ENCODE measurements around the gene CCDC122.

The CCDC122 gene

DNA sequence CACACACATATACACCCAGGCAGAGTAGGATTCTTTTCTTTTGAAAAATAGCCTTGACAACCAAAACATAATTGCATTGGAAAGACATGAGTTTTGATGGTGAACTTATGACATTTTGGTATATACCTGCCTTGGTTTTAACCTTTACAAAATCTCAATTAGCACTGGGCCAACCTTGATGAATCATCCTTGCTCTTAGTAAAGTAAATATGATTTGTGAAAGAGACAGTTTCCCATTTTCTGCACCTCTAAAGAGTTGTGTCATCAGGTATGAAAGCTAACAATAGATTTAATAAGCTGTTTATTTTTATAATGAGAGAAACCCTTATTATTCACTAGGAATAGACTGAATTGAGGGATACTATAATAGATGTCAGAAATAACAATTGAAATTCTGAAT is 77.0 kb downstream of the CCDC122 start:
- DNase-seq (ENCODE audit: low read depth in 2 of 2), result no peak

DNA sequence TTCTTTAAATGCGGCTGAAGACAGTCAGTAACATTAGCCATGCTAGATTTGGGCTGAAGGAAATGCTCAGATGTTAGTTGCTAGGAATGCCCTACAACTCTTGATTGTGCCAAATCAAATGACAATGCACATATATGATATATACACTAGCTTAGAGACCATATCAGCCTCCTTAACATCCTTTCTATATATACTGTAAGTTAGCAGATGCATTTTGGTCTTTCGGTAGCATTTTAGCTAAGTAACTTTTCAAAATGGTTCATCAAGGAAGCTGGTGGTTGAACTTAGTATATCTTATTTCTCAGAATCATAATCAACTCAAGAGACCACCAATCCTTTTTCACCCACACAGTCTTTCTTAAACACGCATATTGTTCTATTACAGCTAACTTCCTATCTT is 78.7 kb downstream of the CCDC122 start:
- DNase-seq (ENCODE audit: low read depth in 2 of 2), result no peak

DNA sequence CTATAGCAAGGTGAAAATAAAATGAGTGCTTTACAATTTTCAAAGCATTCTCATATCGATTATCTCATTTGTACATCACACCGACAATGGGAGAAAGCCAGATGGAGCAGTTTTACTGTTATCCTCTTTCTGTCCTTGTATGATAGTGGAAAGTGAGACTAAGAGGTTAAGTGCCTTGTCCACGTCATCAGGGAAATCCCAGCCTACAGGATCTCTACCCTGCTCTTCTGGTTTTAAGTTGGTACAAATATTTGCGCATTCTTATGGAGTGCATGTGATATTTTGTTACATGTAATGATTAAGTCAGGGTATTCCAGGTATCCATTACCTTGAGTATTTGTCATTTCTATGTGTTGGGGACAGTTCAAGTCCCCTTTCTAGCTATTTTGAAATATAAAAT is 80.3 kb downstream of the CCDC122 start:
- no peak for DNase-seq (ENCODE audit: low read depth in 2 of 2)

- DNase-seq (ENCODE audit: low read depth in 2 of 2), result no peak
These were observed 81.7 kb downstream of the CCDC122 start for GRCh38 chr13:43797869-43798268.

DNA sequence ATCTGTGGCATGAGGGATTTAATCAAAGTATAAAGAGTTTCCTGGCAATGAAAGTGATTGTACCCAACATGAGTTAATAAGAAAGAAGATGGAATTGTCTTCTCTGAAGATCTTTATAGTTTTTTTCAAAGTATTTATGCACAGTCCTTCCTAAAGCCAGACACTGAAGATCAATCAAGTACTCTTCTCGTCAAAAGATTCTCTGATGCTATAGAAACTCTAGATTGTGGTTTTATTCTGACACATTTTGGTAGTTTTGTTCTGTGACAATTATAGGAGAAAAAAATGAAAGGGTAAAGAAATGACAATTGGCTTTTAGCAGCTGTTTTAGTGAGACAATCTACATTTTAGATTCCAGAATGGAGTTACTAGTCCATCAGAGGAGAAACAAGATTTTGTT is 82.4 kb downstream of the CCDC122 start:
- no peak for DNase-seq (ENCODE audit: low read depth in 2 of 2)

GRCh38 chr13:43794416-43794815 is 85.1 kb downstream of the CCDC122 start:
- no peak for DNase-seq (ENCODE audit: low read depth in 2 of 2)

- DNase-seq (ENCODE audit: low read depth in 2 of 2), result no peak
These were observed 87.3 kb downstream of the CCDC122 start for GRCh38 chr13:43792076-43792881.

GRCh38 chr13:43787997-43788396 is 91.5 kb downstream of the CCDC122 start:
- DNase-seq (ENCODE audit: low read depth in 2 of 2), result no peak

DNA sequence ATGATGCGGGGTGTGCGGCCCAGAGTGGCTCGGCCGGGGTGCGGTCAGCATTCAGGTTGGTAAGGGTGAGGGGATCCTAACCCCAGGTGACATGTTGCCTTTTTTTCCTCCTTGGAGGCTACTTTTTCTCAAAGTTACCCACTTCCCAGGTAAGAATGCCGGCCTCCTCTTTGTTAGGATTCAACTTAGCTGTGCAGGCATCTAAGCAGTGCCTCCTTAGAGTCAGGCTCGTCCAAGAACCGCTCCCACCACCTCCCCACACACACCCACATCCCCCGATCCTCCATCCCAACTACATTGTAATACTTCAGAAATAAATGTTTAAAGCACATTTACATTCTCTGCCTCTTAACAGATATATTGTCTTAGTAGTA is 92.0 kb downstream of the CCDC122 start:
- no peak for DNase-seq (ENCODE audit: low read depth in 2 of 2)

DNA sequence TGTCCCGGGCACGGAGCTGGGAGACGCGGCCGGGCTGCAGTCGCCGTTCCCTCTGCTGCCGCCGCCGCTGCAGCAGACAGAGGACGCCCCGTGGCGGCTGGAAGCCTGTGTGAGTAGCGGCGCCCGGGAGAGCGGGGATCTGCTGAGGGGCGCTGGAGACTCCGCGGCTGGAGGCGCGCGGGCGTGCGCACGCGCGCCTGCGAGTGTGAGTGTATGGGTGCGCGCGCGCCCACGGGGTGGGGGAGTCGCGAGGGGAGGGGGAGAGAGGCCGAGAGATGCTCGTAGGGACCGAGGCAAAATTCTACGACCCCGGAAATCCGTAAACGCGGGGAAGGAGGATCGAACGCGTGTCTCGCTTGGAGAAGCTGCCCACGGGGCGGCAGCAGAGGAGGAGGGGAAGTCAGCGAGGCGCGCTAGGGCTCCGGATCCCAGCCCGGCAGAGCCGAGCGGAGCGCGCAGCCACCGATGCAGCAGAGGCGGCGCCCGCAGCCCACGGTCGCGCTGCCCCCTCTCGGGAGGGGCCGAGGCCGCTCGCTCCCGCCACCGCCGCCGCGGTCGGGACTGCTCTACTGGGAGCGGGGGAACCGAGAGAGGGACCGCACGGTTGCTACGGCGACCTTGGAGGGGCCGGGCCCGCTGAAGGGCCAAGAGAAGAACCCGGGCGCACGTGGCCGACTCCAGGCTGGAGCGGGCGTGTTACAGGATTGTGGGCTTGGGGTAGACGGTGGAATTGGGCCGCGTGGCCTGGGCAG is 92.6 kb downstream of the CCDC122 start, which contains the start of gene ENOX1:
ENOX1 (minus strand) TSS at position 207 of the 752 bp plus-strand sequence.
- DNase-seq (ENCODE audit: low read depth in 2 of 2), result no peak

DNA sequence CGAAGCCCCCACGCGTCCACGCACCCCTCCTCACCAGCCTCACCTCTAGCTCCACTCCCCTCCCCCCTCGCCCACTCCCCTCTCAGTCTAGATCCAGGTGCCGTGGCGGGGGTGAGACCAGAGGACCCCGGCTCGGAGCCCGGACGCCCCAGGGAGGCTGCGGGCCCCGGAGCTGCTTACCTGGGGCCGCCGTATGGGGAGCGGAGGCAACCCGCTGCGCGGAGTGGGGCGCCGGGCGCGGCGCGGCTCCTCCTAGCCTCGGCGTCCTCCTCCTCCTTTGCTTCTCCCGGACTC is 93.1 kb downstream of the CCDC122 start:
- no peak for DNase-seq (ENCODE audit: low read depth in 2 of 2)
